Endometrial microvascular endothelial cells (primary cell): ENCODE data around the gene ZNF367. TPM values are rescaled to one million over a fixed set of nuclear protein-coding genes. Genes with fewer than 3 reads are reported as not detected.
"Not testable (repeated sequence)": the region's sequence is repeated elsewhere in the genome, so short reads cannot be mapped to it uniquely, and the experiment has no call there.

Experiments
- in situ Hi-C: cut with HindIII; loops from 2 replicates; pipeline ENCODE4 v1.10.0; 2017; ENCODE audit warnings: low sequenced_read_pairs, low pct_unique_long_range_greater_than_20kb; ENCODE audit errors: inconsistent ontology term
- total RNA-seq: library from RNA; depleted of rRNA; stranded (reverse); fragments of >200 nt; gene quantifications from one replicate; pipeline ENCODE4 v1.2.3, GENCODE V29; 2015; ENCODE audit errors: inconsistent ontology term

ZNF367 gene
- total RNA-seq, 1 donor from 2014 or later: 11.1 TPM

DNA sequence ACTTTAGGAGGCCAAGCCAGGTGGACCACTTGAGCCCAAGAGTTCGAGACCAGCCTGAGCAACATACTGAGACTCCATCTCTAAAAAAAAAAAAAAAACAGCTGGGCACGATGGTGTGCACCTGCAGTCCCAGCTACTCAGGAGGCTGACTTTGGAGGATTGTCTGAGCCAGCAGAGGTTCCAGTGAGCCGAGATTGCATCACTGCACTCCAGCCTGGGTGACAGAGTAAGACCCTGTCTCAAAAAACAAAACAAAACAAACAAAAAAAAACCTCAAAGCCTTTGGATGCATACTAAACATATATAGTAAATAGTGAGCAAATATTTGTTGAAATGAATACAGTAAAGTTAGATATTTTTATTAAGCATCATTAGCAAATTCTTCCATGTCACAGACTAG, 40.0 kb downstream of the ZNF367 start:
- in situ Hi-C loops: no loop called here

DNA sequence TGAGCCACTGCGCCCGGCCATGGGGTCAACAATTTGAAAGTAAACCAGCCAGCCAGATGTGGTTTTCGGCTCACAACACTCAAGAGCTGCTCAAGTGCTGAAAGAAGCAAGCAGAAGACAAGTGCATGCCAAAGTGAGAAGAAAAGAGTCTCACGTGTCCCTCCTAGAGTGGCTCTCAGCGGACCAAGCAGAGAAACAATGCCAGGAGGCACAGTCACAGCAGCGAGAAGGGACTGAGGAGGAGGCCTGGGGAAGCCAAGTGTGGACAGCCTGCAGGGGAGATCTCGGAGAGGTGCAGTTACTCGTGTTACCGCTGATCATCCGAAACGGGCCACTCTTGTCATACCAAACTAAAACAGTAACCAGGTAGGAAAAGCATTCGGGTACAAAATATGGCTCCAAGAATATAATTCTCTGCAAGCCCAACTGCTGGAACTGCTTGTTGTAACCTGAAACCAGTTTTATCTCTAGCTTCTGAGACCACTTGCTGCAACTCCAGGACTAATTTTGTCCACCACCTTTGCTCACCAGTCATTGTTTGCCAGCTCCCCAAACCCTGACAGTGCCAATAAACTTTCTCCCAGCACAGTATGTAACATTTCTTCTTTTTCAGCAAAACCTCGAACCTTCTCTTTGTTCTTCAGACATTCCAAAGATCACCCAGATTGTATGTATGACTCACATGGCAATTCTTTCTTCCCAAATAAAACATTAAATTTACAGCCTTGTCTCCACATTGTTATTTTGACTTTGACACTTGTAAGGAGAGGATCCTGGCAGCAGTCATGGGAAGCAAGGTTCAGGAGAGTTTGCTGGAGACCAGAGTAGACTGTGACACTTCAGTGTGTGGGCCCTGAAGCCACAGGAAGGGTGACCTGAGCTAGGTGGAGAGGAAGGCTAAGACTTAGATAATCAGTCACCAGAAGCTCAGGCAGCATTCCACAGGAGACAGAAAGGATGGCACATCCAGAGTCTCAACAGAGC, 41.0 kb downstream of the ZNF367 start:
- in situ Hi-C loops: no loop called here

DNA sequence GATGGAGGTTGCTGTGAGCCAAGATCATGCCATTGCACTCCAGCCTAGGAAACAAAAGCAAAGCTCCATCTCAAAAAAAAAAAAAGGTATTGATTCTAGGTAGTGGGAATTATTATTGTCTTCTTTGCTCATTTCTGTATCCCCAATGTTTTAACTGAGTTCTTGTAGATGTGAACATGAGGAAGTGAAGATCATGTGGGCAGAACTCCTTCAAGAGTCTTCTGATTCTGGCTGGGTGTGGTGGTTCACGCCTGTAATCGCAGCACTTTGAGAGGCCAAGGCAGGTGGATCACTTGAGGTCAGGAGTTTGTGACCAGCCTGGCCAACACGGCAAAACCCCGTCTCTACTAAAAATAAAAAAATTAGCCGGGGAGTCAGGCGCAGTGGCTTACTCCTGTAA, 42.7 kb downstream of the ZNF367 start:
- in situ Hi-C loops: not testable (repeated sequence)

DNA sequence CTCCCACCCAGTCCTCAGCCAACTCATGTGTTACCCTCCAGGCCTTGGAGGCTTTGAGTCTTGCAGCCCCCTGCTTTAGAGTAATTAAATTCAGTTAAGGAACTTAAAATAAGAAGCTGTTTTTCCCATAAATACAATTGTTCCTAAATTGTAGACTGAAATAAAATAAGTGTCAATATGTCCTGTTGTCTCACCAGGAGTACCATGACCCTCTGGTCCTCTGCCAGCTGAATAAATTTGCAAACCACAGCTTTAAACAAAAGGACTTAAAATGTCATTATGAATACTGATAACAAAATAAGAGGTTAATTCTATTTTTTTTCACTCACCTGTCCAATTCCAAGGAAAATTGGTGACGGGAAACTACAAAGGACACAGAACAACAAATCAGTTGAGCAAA, 50.2 kb downstream of the ZNF367 start:
- in situ Hi-C loops: no loop called here

DNA sequence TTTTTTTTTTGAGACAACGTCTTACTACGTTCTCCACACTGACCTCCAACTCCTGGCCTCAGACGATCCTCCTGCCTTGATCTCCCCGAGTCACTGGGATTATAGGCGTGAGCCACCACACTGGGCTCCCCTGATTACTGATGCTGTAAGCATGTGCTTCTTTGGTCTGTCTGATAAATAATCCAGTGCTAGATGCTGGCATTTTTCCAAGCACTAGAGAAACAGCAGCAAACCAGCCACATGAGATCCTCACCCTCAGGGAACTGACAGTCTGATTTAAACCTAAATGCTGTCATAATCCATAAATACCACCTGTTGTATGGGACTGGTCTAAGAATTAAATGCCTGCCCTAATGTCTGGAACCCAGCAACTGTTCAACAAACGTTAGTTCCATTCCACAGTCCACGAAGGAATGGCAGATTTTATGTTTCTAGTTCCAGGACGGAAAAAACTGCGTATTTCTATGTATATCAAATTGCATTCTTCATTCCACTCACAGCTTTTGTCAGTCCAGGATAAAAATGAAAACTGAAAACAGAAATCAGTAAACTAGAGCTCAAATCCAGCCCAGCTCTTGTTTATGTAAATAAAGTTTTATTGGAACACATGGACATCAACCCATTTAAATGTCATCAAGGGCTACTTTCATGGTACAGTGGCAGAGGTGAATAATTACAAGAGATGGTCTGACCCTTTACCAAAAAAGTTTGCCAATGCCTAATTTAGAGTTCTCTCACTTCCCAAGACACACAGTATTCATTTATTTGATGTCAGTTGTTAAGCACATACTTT, 54.8 kb downstream of the ZNF367 start:
- in situ Hi-C loops: no loop called here

DNA sequence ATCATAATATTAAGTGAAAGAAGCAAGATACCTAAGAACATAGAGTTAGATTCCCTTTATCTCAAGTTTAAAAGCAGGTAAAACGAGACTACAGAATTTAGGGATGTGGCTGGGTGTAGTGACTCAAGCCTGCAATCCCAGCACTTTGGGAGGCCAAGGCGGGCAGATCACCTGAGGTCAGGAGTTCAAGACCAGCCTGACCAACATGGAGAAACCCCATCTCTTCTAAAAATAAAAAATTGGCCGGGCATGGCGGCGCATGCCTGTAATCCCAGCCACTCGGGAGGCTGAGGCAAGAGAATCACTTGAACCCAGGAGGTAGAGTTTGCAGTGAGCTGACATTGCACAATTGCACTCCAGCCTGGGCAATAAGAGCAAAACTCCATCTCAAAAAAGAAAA, 56.1 kb downstream of the ZNF367 start:
- in situ Hi-C loops: not testable (repeated sequence)

DNA sequence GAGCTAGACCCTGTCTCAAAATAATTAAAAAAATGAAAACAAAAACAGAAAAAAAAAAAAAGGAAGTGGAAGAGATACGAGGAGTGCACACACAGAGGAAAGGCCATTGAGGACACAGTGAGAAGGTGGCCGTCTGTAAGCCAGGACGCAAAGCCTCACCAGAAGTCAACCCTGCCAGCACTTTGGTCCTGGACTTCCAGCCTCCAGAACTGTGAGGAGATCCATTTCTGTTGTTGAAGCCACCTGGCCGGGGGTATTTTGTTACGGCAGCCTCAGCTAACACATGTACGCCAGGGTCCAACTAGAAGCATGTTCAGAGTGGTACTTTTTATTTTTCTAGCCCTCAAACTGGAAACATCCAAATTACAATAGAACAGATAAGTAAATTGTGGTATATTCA, 56.5 kb downstream of the ZNF367 start:
- in situ Hi-C loops: no loop called here

DNA sequence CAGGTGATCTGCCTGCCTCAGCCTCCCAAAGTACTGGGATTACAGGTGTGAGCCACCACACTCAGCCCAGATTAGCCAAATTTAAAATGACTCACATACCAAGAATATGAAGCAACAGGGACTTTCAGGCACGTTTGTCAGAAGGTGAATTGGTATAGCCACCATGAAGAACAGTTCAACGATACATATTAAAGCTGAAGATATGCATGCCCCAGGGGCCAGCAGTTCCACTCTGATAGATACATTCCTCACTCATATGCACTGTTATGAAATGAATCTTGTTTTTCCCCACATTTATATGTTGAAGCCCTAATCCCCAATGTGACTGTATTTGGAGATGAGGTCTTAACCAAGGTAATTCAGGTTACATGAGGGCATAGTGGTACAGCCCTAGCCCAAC, 57.2 kb downstream of the ZNF367 start:
- in situ Hi-C loops: no loop called here

DNA sequence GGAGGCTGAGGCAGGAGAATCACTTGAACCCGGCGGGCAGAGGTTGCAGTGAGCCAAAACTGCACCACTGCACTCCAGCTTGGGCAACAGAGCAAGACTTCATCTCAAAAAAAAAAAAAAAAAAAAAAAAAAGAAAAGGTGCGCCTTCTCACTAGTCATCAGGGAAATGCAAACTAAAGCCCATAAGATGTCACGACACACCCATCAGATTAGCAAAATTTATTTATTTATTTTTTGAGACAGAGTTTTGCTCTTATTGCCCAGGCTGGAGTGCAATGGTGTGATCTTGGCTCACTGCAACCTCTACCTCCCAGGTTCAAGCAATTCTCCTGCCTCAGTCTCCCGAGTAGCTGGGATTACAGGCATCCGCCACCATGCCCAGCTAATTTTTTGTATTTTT, 57.6 kb downstream of the ZNF367 start:
- in situ Hi-C loops: not testable (repeated sequence)

DNA sequence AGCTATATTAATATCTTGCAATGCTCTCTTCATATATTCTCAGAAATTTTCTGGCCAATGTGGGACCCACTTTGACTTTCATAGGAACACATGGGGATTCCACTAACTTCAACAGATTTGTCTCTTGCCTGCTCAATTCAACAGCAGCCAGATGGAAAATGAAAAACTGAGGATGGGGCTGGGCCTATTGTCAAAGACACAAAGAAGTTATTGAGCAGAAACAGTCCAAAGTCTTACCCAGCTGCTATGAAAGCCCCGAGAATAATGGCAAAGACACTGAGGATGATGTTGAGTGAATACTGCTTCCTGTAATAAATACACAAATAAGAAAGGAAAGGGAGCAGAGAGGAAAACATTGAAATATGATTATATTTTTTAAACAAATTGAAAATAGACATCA, 67.3 kb downstream of the ZNF367 start:
- in situ Hi-C loops: no loop called here

DNA sequence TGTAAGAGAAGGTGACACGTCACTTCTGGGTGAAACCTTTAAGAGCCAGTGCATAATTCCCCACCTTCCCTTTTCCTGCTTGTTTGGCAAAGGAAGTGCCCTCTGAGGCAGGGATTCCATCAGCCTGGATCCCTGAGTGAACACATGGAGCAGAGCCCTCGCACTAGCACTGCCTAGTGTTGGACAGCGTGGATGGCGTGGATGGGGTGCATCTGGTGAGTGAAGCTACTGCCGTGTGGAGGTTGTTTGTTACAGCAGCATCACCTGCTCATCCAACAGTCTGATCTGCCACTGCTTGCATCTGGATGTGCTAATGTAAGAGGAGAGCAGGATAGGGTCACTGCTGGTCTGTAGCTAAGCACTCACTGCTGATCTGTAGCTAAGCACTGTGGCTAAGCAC, 69.9 kb downstream of the ZNF367 start:
- in situ Hi-C loops: no loop called here

DNA sequence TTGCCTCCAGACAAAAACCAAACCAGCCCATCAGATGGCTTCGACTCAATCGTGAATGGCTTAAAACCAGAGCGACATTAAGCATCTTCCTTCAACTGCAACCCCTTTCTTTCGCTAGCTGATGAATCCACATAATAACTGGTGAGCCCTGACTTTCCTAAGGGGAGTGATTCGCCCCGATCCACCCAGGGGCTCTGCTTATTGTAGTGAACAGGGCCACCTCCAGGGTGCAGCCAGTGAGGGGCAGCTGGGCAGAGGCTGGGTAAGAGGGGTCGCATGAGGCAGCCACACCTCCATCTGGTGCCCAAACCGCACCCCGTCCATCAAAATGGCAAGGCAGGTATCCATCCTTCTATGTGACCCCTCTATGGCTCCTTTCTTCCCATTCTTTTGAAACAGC, 72.6 kb downstream of the ZNF367 start:
- in situ Hi-C loops: no loop called here

DNA sequence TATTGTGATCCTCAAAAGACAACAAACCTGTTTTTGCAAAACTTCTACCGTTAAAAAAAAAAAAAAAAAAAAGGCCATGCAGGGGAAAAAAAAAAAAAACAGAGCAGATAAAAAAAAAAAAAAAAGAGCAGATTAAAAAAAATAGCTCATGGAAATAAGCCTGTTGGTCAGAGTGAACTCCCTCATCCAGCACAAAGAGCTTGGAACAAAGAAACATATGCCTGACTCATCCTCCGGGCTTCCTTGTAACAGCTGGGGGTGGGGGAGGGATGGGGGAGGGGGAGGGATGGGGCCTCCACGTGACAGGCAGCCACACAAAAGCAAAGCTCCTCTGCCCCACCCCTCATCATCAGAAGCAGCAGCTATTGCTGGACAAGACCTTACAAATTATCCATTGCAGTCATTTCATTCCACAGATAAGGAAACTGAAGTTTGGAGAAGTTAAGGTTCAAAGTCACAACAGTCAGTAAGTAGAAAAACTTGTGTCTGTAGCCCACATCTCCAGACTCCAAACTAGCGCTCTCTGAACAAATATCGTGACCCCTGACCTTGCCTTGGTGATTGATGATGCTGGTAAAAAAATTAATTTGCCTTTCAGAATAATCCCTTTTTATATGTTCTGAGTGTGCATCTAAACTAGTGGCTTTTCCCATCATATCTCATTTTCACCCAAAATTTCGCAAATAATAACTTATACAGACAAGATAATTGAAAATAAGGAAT, 73.6 kb downstream of the ZNF367 start:
- in situ Hi-C loops: no loop called here

DNA sequence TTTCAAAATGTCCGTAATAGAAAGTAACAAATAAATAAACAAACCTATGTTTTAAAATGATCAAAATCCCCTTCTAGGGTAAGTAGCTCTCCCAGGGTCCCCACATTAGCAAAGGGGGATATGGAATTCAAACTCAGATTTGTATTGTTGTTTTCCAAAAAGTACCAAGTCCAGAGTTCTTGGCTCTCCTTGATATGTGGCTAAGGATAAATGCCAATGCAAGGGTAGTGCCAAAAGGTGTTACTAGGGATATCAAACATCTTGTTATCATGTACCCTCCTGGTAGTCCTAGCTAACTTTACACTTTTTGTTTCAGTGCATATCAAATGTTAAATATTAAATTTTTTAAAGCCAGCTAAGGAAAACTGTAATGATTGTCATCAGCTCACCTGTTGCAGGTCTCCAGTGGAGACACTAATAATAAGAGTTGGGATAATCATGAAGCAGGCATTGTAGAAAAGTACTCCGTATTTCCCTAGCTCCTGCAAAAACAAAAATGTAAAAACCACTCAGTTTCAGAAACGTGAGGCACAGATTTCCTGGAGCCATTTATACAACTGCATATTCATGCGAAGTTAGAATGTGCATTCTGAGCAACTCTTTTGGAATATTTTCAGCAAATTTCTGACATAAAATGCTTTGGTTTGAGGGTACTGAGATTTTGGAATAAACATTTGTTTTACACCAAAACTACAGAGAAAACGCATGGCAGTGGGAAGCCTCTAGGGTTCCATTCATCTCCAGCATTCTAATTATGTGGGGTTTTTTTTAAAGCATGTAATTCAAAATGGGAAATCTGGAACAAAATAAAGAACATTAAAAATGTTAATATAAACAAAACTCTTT, 74.4 kb downstream of the ZNF367 start:
- in situ Hi-C loops: no loop called here

DNA sequence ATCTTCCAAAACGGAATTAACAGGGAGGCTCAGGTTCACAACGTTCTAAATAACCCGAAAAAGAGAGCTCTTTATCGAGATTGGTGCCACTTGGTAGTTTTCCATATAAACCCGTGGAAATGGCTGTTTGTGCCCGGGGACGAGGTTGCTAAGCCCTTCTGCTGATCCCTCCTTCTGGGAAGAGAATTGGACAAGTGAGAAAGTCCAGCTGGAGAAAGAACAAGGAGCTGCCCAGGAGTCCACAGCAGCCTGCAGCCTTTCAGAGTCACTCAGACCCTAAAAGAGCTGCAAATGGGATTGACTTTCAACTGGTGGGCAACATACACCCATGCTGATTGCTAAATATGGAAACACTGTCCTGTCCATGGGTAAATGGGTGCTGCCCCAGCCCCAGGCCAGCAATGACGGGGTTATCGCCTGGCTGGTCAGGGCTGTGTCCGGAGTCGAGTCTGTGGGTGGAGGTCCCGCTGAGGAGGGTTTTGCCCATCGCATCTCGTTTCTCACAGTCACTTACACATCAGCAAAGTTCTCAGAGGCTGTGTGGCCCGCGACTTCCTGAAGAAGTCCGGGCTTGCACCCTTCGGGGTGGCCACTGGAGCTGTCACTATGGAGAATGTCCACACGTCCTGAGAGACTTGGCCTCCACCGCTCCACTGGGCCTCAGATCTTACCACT, 75.5 kb downstream of the ZNF367 start:
- in situ Hi-C loops: no loop called here

DNA sequence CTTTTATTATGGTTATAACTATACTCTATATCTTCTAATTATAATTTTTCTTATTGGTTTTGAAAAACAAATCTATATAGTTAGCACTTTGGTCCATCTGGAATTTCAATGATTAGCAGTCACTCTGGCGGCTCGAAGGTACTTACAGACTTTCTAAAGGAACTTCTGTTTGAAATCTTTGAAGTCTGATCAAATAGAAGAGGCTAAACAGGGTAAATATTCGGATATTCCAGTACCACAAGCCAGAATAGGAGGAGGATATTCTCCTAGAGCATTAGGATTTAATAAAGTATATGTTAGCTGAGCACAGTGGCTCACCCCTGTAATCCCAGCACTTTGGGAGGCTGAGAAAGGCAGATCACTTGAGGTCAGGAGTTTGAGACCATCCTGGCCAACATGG, 77.5 kb downstream of the ZNF367 start:
- in situ Hi-C loops: no loop called here

DNA sequence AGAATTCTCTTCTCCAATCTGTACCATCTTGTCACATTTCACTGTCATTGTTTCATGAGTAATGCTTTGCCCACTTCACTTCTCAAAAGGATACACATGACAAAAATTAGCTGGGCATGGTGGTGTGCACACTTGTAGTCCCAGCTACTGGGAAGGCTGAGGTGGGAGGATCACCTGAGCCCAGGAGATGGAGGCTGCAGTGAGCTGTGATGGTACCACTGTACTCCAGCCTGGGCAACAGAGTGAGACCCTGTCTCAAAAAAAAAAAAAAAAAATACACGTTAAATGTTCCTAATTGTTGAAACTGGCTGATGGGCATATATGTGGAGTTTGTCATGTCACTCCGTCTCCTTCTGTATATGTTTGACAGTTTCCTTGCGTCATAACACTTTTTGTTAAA, 79.9 kb downstream of the ZNF367 start:
- in situ Hi-C loops: no loop called here
